Activated T-helper 17 cell treated with anti-CD3 and anti-CD28 coated beads, Interleukin-2, amount 50 U/mL, for 72 hours (primary cell): ENCODE measurements around the gene SMOC2. TPM values are rescaled to one million over a fixed set of nuclear protein-coding genes. Genes with fewer than 3 reads are reported as not detected.

Experiments
- ATAC-seq: fragments of 150-1000 bp; cut with Tn5 transposase; replicated peaks from 2 replicates; pipeline ENCODE4 v1.10.0; 2021; ENCODE audit warnings: mild to moderate bottlenecking, moderate library complexity
- H3K27ac Mint-ChIP-seq: one replicate; pipeline ENCODE4 v1.8.0; 2022; ENCODE audit warnings: mixed read lengths
- H3K27me3 Mint-ChIP-seq: one replicate; pipeline ENCODE4 v1.8.0; 2022; ENCODE audit warnings: mixed read lengths
- H3K36me3 Mint-ChIP-seq: one replicate; pipeline ENCODE4 v1.8.0; 2022; ENCODE audit warnings: low read depth, mild to moderate bottlenecking, mixed read lengths
- H3K4me1 Mint-ChIP-seq: one replicate; pipeline ENCODE4 v1.8.0; 2022; ENCODE audit warnings: mixed read lengths
- H3K4me3 Mint-ChIP-seq: one replicate; pipeline ENCODE4 v1.8.0; 2022; ENCODE audit warnings: mild to moderate bottlenecking, mixed read lengths
- H3K9me3 Mint-ChIP-seq: one replicate; pipeline ENCODE4 v1.8.0; 2022; ENCODE audit warnings: mixed read lengths
- total RNA-seq, 2 donors: library from RNA; stranded (reverse); gene quantifications; one replicate each; pipeline ENCODE4 v1.2.3, GENCODE V29; 2022

Gene SMOC2
- total RNA-seq, 2 donors from 2014 or later, result not detected

DNA sequence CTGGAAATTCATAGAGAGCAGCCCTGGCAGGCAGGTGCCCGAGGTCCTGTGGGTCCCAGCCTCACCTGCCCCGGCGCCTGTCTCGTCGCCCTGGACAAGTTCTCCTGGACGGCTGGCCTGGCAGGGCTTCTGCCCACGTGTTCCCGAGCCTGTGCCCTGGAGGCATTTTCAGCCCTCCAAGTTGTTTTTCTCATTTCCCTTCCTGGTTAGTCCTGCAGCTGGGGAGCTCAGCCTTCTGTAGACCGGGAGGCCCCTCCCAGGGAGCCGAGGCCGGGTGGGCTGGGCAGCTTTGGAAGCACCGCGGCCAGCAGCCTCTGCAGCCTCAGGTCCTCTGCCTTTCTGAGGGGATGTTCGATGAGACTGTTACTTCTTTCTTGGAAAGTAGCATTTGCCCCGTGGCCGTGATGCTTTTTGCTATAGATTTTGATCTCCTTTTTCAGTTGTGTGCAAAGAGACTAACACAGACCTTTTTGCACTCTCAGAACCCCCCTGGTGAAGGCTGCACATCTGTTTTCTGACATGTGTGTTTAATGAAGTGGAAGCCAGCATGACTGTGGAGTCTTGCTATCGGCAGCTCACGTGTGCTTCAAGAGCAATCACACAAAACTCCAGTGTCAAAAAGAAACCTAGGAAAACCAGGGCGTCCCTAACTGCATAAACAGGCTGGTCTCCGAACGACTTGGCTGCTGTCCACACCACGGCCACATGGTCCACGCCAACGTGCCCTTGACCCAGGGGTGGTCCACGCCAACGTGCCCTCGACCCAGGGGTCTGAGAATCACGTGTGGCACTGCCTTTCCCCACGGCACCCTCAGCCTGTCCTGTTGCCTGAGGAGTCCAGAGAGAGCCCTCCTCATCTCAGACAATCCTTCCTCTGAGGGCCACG is 207.5 kb downstream of the SMOC2 start:
- H3K27ac Mint-ChIP-seq, result no peak overlapping the region
- no peaks in the 10 kb centered on the region for H3K36me3 Mint-ChIP-seq
- H3K4me1 Mint-ChIP-seq, result no peaks in the 10 kb centered on the region
- no peak for ATAC-seq
- peaks cover 10% of the 10 kb centered on the region for H3K27me3 Mint-ChIP-seq
- H3K4me3 Mint-ChIP-seq, result no peak overlapping the region
- no peaks in the 10 kb centered on the region for H3K9me3 Mint-ChIP-seq

DNA sequence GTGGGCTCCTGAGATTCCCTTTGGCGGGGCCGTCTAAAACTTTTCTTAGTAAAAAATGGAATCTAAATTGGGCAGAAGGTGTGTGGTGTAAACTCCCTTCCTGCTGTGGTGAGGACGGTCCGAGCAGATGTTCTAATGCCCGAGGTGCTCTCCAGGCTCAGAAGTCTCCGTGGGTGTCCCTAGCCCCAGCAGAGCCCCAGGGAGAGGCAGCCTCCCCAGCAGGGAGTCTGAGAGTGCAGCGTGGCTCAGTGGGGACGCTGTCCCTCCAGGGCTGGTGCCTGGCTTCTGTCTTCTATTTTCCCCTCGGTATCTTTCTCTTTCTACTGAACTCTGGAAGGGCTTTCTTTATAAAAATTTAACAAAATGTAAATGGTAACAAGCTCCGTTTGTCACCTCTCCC is 208.2 kb downstream of the SMOC2 start:
- H3K4me1 Mint-ChIP-seq, result no peaks in the 10 kb centered on the region
- no peak overlapping the region for H3K4me3 Mint-ChIP-seq
- H3K27ac Mint-ChIP-seq, result no peak overlapping the region
- H3K27me3 Mint-ChIP-seq, result peaks cover 10% of the 10 kb centered on the region
- no peaks in the 10 kb centered on the region for H3K9me3 Mint-ChIP-seq
- no peaks in the 10 kb centered on the region for H3K36me3 Mint-ChIP-seq
- ATAC-seq, result no peak

DNA sequence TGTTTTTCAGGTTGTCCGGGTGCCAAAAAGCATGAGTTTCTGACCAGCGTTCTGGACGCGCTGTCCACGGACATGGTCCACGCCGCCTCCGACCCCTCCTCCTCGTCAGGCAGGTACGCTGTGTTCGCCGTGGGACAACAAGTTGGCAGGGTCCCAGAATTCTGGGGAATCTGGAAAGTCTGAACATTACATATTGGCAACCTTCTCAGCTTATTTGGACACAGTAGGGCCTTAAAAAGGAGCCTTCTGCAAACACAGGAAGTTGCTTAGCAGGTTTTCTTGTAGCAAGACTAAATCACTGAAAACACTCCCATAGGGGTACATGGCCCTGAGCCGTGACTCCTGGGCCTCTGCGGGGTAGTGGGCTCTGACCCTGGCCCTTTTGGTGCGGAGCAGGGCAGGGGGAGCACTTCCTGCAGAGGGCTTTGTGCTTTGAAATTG is 209.7 kb downstream of the SMOC2 start:
- H3K4me1 Mint-ChIP-seq, result no peaks in the 10 kb centered on the region
- no peak overlapping the region for H3K4me3 Mint-ChIP-seq
- no peaks in the 10 kb centered on the region for H3K36me3 Mint-ChIP-seq
- H3K9me3 Mint-ChIP-seq, result no peaks in the 10 kb centered on the region
- H3K27me3 Mint-ChIP-seq, result peaks cover 10% of the 10 kb centered on the region
- no peak overlapping the region for H3K27ac Mint-ChIP-seq
- ATAC-seq, result no peak

DNA sequence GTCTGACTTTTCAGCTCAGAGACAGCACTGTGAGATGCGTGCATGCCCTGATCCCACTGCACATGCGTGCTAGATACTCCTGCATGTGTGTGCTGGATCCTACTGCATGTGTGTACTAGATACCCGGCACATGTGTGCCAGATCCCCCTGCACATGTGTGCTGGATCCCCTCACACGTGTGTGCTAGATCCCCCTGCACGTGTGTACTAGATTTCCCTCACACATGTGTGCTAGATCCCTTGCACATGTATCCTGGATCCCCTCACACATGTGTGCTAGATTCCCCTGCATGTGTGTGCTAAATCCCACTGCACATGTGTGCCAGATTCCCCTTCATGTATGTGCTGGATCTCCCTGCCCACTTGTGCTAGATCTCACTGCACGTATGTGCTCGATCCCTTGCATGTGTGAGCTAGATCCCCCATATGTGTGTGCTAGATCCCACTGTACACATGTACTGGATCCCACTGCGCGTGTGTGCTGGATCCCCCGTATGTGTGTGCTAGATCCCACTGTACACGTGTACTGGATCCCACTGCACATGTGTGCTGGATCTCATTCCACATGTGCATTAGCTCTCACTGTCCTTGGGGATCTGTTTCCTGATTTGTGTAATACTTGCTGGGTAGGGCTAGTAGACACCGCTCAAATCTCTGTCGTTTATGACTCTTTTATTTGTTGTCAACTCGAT is 214.6 kb downstream of the SMOC2 start:
- no peaks in the 10 kb centered on the region for H3K9me3 Mint-ChIP-seq
- H3K27ac Mint-ChIP-seq, result no peak overlapping the region
- ATAC-seq, result no peak
- H3K36me3 Mint-ChIP-seq, result no peaks in the 10 kb centered on the region
- no peaks in the 10 kb centered on the region for H3K27me3 Mint-ChIP-seq
- no peaks in the 10 kb centered on the region for H3K4me1 Mint-ChIP-seq
- H3K4me3 Mint-ChIP-seq, result no peak overlapping the region

- H3K9me3 Mint-ChIP-seq, result peaks cover 3% of the 10 kb centered on the region
Measured at GRCh38 chr6:168658059-168658458, 217.1 kb downstream of the SMOC2 start.

GRCh38 chr6:168660400-168660945 is 219.5 kb downstream of the SMOC2 start:
- peaks cover 3% of the 10 kb centered on the region for H3K9me3 Mint-ChIP-seq
- ATAC-seq, result no peak
- no peak overlapping the region for H3K4me3 Mint-ChIP-seq
- H3K4me1 Mint-ChIP-seq, result no peaks in the 10 kb centered on the region
- no peak overlapping the region for H3K27ac Mint-ChIP-seq
- H3K36me3 Mint-ChIP-seq, result no peaks in the 10 kb centered on the region
- H3K27me3 Mint-ChIP-seq, result peaks cover 12% of the 10 kb centered on the region

More at GRCh38 chr6:168658059-168658458, 217.1 kb downstream of the SMOC2 start:
- H3K4me3 Mint-ChIP-seq, result no peak overlapping the region
- no peaks in the 10 kb centered on the region for H3K36me3 Mint-ChIP-seq
- H3K4me1 Mint-ChIP-seq, result no peaks in the 10 kb centered on the region
- no peak for ATAC-seq
- H3K27ac Mint-ChIP-seq, result no peak overlapping the region
- H3K27me3 Mint-ChIP-seq, result peaks cover 12% of the 10 kb centered on the region

DNA sequence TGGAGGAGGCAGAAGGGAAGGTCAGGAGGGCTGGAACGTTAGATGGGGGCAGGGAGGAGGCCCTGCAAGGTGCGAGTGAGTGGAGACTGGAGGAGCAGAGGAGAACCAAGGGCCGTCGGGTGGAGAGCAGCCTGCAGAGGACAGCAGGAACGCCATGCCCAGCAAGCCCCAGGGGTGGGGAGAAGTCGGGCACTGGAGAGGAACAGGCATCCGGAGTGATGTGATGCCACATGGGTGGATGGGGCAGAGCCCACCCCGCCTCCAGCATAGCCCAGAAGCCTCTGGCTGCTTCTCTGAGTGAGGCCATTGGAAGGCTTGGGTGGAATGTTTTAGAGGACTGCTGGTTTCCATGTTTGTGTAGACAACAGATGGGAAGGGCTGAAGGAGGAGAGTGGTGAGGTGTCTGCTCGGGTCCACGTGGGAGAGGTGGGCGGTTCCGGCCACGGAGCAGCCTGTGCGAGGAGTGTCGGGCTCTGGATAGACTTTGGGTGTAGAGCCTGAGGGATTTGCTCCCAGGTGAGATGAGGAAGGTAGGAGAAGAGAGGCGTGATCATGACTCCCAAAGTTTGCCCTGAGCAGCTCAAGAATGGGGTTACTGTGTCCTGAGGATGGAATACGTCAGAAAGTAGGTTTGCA is 221.4 kb downstream of the SMOC2 start:
- no peaks in the 10 kb centered on the region for H3K4me1 Mint-ChIP-seq
- H3K4me3 Mint-ChIP-seq, result no peak overlapping the region
- no peaks in the 10 kb centered on the region for H3K36me3 Mint-ChIP-seq
- H3K27ac Mint-ChIP-seq, result no peak overlapping the region
- H3K9me3 Mint-ChIP-seq, result peaks cover 3% of the 10 kb centered on the region
- peaks cover 24% of the 10 kb centered on the region for H3K27me3 Mint-ChIP-seq
- no peak for ATAC-seq

GRCh38 chr6:168663041-168663440 is 222.1 kb downstream of the SMOC2 start:
- peaks cover 3% of the 10 kb centered on the region for H3K9me3 Mint-ChIP-seq
- H3K4me1 Mint-ChIP-seq, result no peaks in the 10 kb centered on the region
- H3K27ac Mint-ChIP-seq, result no peak overlapping the region
- no peak overlapping the region for H3K4me3 Mint-ChIP-seq
- no peak for ATAC-seq
- no peaks in the 10 kb centered on the region for H3K36me3 Mint-ChIP-seq
- H3K27me3 Mint-ChIP-seq, result peaks cover 24% of the 10 kb centered on the region

- no peaks in the 10 kb centered on the region for H3K36me3 Mint-ChIP-seq
- no peak overlapping the region for H3K27ac Mint-ChIP-seq
- H3K9me3 Mint-ChIP-seq, result peaks cover 3% of the 10 kb centered on the region
- no peak for ATAC-seq
- H3K4me1 Mint-ChIP-seq, result no peaks in the 10 kb centered on the region
- H3K4me3 Mint-ChIP-seq, result no peak overlapping the region
- H3K27me3 Mint-ChIP-seq, result peaks cover 24% of the 10 kb centered on the region
Measured at GRCh38 chr6:168664956-168665355, 224.0 kb downstream of the SMOC2 start.

GRCh38 chr6:168666170-168666569 is 225.2 kb downstream of the SMOC2 start:
- ATAC-seq, result no peak
- no peaks in the 10 kb centered on the region for H3K4me1 Mint-ChIP-seq
- H3K36me3 Mint-ChIP-seq, result no peaks in the 10 kb centered on the region
- H3K9me3 Mint-ChIP-seq, result peaks cover 3% of the 10 kb centered on the region
- H3K27me3 Mint-ChIP-seq, result peaks cover 24% of the 10 kb centered on the region
- H3K4me3 Mint-ChIP-seq, result no peak overlapping the region
- H3K27ac Mint-ChIP-seq, result no peak overlapping the region

DNA sequence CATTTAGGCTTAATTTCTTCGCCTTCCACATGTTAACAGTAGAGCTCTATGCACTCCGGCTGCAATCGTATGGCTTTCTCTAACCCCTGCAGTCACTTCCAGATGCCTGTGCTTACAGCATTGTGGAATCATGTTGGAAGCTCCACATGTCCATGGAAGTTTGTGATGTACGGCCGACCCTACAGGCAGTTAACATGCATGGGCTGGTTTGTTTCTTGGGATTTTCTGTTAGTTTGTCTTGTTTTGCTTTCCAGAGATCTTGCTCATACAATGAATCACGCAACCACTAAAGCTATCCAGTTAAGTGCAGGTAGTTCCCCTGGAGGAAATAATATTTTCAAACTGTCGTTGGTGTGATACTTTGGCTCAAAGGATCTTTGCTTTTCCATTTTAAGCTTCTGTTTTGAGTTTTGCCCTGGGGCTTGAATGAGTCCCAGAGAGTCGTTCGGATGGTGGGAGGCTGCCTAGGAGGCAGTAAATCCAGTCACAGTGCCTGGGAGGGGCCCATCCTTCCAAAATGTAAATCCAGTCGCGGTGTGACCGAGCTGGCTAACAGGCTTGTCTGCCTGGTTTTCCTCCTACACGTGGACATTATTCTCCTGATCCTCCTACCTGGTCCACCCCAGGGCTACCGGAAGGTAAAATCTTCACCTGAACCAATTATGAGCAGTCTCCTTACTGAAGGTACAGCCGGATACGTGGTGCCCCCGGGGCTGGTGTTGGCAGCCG is 225.9 kb downstream of the SMOC2 start:
- Mint-ChIP-seq H3K4me1 (no peaks in the 10 kb centered on the region), H3K27ac (no peak overlapping the region), H3K27me3 (peaks cover 24% of the 10 kb centered on the region), H3K4me3 (no peak overlapping the region), H3K36me3 (no peaks in the 10 kb centered on the region), H3K9me3 (peaks cover 3% of the 10 kb centered on the region)
- no peak for ATAC-seq

GRCh38 chr6:168667428-168667805 is 226.4 kb downstream of the SMOC2 start:
- Mint-ChIP-seq H3K4me3 (no peak overlapping the region), H3K27ac (no peak overlapping the region), H3K4me1 (no peaks in the 10 kb centered on the region), H3K27me3 (peaks cover 18% of the 10 kb centered on the region), H3K9me3 (no peaks in the 10 kb centered on the region), H3K36me3 (no peaks in the 10 kb centered on the region)
- ATAC-seq, result no peak

DNA sequence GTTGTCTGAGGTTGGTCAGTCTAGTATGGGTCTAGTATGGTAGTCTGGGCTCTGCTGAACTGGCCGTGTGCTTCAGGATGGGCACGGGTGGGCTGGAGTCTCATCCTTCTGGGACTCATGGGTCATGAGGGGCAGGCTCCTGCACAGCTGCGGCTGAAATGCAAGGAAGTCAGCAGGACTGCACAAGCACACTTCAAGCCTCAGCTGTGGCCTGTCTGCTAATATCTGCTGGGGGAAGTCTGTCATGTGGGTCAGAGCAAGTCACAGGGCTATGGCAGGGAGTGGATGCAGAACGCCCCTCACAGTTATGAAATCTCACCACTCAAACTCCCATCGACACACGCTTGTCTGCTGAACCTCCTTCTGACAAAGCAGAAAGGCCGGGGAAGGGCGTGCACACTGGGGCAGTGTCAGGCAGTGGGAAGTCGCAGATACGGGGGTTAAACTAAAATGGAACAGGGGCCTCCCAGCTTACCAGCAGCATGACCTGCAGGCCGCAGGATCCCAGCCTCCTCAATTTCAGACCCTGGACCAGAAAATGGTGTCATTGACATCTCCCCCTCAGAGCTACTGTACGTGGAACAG is 229.5 kb downstream of the SMOC2 start:
- ATAC-seq, result no peak
- no peak overlapping the region for H3K27ac Mint-ChIP-seq
- H3K27me3 Mint-ChIP-seq, result peaks cover 22% of the 10 kb centered on the region
- no peak overlapping the region for H3K4me3 Mint-ChIP-seq
- H3K4me1 Mint-ChIP-seq, result no peaks in the 10 kb centered on the region
- H3K36me3 Mint-ChIP-seq, result no peaks in the 10 kb centered on the region
- H3K9me3 Mint-ChIP-seq, result no peaks in the 10 kb centered on the region
